ENCODE results near the gene PTPN14. TPM values are rescaled to one million over a fixed set of nuclear protein-coding genes. Genes with fewer than 3 reads are reported as not detected.

PTPN14 gene
- total and polyA plus RNA-seq, 2 of the 8 experiments (the other 6 are each of a cell fraction or from before 2014, with no cell fraction given), result 14.4 to 93.6 TPM

GRCh38 chr1:214312530-214313051, 238.8 kb downstream of the PTPN14 start (continued):
- TF ChIP-seq CHD7 (IDR thresholded peaks at IDR 0.05; ENCODE audit: insufficient replicate concordance, low read length) (no peak), PHF8 (conservative IDR thresholded peaks at IDR 0.05; ENCODE audit: low read depth, low read length) (no peak), SP4 (IDR thresholded peaks at IDR 0.05; ENCODE audit: low read length) (no peak), SUZ12 (IDR thresholded peaks at IDR 0.05; ENCODE audit: low read length) (no peak), NRF1 (IDR thresholded peaks at IDR 0.05; ENCODE audit: low read depth, low read length) (no peak), NANOG (IDR thresholded peaks at IDR 0.05; ENCODE audit: insufficient read depth, low read depth, low read length, poor library complexity, severe bottlenecking) (no peak), JUN (IDR thresholded peaks at IDR 0.05; ENCODE audit: low read depth, low read length) (no peak), RAD21 (IDR thresholded peaks at IDR 0.05 in 1 of 2, conservative IDR thresholded peaks at IDR 0.05 in 1 of 2; ENCODE audit: low read depth in 2 of 2, low read length in 2 of 2) (no peak), SIX5 (IDR thresholded peaks at IDR 0.05; ENCODE audit: low read depth, low read length) (no peak), TEAD4 (IDR thresholded peaks at IDR 0.05; ENCODE audit: low read depth, low read length) (peak; percentile 93)
